GM21447 (cell line): ENCODE data around the gene CPVL.
"Not testable (repeated sequence)": the region's sequence is repeated elsewhere in the genome, so short reads cannot be mapped to it uniquely, and the experiment has no call there.

ENCODE experiments used
- ATAC-seq: cut with Tn5 transposase; IDR thresholded peaks from one replicate; pipeline ENCODE4 v1.9.1; 2021; ENCODE audit not compliant: unreplicated experiment

Gene CPVL

DNA sequence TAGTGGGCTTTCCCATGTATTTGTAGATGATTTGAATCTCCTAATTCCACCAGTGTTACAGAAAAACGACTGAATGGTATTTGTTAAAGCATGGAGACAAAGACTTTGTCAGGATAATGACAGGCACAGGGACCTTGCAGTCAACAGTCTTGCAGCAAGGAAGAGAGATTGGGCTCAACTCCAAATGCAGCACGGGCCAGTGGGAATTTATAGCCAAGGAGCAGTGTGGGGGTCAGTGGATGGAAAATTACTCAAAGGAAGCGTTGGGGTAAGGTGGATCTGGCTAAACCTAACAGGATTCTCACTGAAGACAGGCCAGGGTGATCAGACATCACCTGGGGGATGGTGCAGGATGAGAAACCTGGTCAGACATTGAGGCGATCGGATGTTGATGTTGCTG, 24.3 kb downstream of the CPVL start:
- ATAC-seq = no peak

GRCh38 chr7:29120955-29121354, 25.4 kb downstream of the CPVL start:
- no peak for ATAC-seq

GRCh38 chr7:29119538-29119937, 26.8 kb downstream of the CPVL start:
- ATAC-seq = no peak

- no peak for ATAC-seq
Measured at GRCh38 chr7:29116361-29117200, 29.8 kb downstream of the CPVL start.

DNA sequence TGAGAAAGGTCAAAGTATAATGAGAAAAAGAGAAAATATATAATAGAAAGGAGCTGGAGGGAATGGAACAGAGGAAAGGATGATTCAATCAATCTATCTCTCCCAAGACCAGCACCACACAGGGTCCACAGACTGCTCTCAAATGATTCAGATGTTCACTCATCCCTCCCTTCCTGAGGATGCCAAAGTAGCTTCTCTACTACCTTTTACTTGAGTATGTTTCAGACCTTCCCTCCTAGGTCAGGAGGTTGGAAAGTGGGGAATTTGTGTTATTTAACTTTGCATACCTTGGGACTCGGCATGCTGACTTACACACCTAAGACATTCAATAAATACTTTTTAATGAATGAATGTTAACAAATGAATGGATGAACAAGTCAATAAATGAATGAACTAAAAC, 30.6 kb downstream of the CPVL start:
- no peak for ATAC-seq

- ATAC-seq = no peak
Measured at GRCh38 chr7:29115130-29115687, 31.1 kb downstream of the CPVL start.

DNA sequence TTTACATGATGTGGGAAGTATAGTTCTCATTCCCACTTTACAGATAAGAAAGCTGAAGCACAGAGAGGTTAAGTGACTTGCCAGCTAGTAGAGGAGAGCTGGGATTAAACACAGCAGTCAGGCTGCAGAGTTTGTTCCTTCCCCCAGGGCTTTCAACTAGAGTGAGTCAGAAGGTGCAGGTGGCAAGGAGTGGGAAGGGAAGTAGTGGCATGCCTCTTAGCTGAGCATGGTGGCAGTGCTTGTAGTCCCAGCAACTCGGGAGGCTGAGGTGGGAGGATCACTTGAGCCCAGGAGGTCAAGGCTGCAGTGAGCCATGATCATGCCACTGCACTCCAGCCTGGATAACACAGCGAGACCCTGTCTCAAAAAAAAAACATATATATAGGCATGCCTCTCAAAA, 32.1 kb downstream of the CPVL start:
- not testable (repeated sequence) for ATAC-seq

GRCh38 chr7:29113384-29114102, 32.8 kb downstream of the CPVL start:
- no peak for ATAC-seq

DNA sequence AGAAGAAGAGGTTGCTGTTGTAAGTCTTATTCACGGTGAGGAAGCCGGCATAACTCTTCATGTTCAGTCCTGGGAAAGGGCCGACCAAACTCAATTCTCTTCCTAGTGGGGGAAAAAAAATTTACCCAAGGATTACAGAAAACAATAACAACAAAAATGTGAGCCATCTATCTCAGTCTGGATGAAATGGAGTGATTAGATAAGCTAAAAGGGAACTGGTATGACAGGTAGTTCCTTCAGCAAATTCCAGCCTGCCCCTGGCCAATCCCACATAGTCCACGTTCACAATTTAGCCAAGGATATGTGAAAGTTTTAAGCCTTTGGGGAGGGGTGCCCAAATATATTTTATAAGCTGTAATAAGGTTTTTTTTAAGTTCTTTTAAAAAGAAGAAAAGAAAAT, 33.6 kb downstream of the CPVL start:
- no peak for ATAC-seq

GRCh38 chr7:29109899-29110298, 36.4 kb downstream of the CPVL start:
- ATAC-seq = no peak

DNA sequence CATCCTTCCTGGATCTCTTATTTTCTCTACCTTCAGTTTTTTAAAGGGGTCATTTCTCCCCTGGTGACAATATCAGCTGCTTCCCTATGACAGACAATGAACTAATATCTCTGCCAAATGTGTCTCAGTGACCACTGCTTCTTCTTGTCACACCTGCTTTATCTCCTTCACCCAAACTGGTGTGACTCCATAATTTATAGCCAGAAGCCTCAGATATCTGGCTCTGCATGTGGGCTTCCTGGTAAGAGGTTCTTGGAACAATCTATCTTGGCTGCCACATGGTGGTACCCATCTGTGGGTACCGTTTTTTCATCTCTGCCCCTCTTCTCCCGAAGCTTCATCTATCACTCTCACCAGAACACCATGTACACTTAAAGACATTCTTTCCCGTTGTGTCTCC, 37.0 kb downstream of the CPVL start:
- no peak for ATAC-seq

- ATAC-seq = no peak
Measured at GRCh38 chr7:29107056-29107455, 39.3 kb downstream of the CPVL start.

GRCh38 chr7:29106669-29106988, 39.7 kb downstream of the CPVL start:
- ATAC-seq = no peak

DNA sequence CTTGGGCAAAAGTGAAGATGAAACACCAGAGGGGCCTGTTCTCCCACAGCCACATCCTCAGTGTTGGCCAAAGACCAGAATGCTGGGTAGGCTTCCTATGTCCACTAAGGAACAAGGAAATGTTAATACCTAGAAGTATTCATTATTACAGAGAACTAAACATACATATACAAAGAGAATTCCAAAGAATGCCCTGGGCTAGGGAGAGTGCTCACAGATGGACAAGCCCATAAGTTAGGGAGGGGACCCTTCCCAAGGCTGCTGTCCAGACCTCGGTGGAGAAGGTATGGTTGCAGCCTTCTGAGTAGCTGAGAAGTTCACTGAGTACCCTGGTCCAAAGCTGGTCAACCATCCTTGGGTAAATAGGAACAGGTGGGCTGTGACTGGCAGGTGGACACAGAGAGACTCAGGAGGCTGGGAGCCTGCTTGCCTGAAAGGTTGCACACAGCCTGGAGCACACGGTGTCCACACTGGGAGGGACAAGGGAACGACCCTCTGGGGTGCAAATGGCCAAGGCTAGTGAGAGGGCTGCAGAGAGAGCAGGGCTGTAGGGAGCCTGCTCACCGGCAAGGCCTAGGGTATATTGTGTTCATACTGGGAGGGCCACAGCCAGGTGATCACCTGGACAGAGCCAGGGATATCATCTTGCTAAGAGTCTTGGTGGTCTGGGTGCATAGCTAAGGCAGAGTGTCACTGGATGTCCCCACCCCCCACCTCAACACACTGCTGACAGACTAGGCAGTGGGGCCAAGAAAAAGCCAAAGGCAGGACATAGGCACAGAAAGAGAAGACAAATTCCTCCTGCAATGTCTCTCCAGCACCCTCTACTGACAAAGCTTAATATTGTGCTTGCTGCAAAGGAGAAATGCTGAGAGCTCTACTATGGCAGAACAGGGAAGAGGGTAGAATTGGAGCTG, 40.3 kb downstream of the CPVL start:
- ATAC-seq = no peak

DNA sequence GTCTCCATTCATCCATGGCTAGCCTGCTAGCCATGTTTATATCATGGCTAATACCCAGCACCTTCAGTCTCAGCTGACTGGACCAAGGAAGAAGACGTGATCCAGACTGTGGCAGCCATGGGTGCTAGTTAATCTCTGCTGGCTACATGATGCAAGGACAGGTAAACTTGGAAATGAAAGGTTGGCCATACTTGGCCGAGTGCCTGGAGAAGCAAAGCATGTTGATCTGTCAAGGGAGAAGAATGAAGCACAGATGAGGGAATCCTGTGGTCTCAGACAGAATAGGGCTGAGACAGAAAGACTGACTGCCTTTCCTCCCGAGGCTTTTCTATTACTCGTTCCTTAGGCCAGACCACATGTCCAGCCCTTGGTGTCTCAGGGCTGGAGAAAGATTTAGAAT, 41.1 kb downstream of the CPVL start:
- no peak for ATAC-seq

- ATAC-seq = no peak
Measured at GRCh38 chr7:29102558-29103151, 43.7 kb downstream of the CPVL start.

DNA sequence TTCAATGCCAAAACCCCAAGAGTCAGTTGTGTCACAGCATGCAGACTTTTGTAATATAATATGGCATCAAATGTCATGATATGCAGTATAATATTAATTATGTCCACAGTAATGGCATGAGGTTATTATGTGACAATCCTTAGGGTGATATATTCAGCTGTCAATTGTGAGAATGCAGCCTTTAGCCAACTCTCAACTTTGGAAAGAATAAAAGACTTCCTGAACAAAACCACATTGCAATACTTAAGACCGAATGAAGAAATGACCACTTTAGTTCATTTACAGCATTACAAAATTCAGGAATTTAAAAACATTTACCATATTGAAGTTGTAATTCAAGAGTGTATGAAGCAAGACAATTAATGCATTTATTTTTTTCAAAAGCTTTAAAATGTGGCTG, 45.4 kb downstream of the CPVL start:
- ATAC-seq = no peak

GRCh38 chr7:29099896-29100847, 46.2 kb downstream of the CPVL start:
- ATAC-seq = no peak

DNA sequence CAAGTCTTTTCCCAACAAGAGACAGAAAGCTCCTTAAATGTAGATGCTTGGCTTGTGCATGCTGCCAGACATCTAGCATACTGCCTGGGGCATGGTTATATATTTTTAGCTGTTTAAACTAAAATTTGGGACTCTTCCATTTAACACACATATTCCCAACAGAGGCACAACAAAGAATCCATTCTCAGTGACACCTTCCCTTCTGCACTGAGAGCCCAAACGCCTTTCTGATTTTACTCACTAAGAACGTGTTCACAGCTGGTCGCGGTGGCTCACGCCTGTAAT, 49.9 kb downstream of the CPVL start:
- no peak for ATAC-seq
